ENCODE data around the gene LYL1. TPM values are rescaled to one million over a fixed set of nuclear protein-coding genes. Genes with fewer than 3 reads are reported as not detected.

The LYL1 gene
- total RNA-seq, 2 donors from 2014 or later = 3.6 to 4.5 TPM

GRCh38 chr19:13090511-13091231 is 12.0 kb downstream of the LYL1 start:
- no peak overlapping the region for H3K9ac ChIP-seq (ENCODE audit: low read depth in 2 of 2, low read length in 2 of 2)
- no peak for TF ChIP-seq CTCF (IDR thresholded peaks at IDR 0.05)
- H3K27ac ChIP-seq = no peak overlapping the region
- H3K9me3 ChIP-seq = no peaks in the 10 kb centered on the region
- no peaks in the 10 kb centered on the region for H3K36me3 ChIP-seq
- H3K4me3 ChIP-seq = no peak overlapping the region
- H3K4me1 ChIP-seq = peaks cover 10% of the 10 kb centered on the region
- no peak for DNase-seq
- intact Hi-C loops (cut with DNase I) = loop anchor here (10.0 kb wide), 1 partner anchor 56 kb away; no protein-coding TSS in a partner anchor
- H3K27me3 ChIP-seq = no peaks in the 10 kb centered on the region

- no peak overlapping the region for H3K27ac ChIP-seq
- peaks cover 10% of the 10 kb centered on the region for H3K4me1 ChIP-seq
- no peaks in the 10 kb centered on the region for H3K36me3 ChIP-seq
- no peak for DNase-seq
- intact Hi-C loops (cut with DNase I) = loop anchor here (10.0 kb wide), 1 partner anchor 55 kb away; no protein-coding TSS in a partner anchor
- no peaks in the 10 kb centered on the region for H3K27me3 ChIP-seq
- no peak for TF ChIP-seq CTCF (IDR thresholded peaks at IDR 0.05)
- H3K4me3 ChIP-seq = no peak overlapping the region
- no peak overlapping the region for H3K9ac ChIP-seq (ENCODE audit: low read depth in 2 of 2, low read length in 2 of 2)
- no peaks in the 10 kb centered on the region for H3K9me3 ChIP-seq
Measured at GRCh38 chr19:13089857-13090507, 12.7 kb downstream of the LYL1 start.

GRCh38 chr19:13089139-13089856 is 13.4 kb downstream of the LYL1 start:
- Histone ChIP-seq H3K4me3 (no peak overlapping the region), H3K27ac (no peak overlapping the region), H3K4me1 (peaks cover 5% of the 10 kb centered on the region), H3K9ac (ENCODE audit: low read depth in 2 of 2, low read length in 2 of 2) (peak overlapping the region in 1 of 2 donors; percentile 2), H3K36me3 (no peaks in the 10 kb centered on the region), H3K27me3 (no peaks in the 10 kb centered on the region), H3K9me3 (no peaks in the 10 kb centered on the region)
- TF ChIP-seq CTCF (IDR thresholded peaks at IDR 0.05) = no peak
- no peak for DNase-seq
- intact Hi-C loops (cut with DNase I) = no loop called here

- Histone ChIP-seq H3K9ac (ENCODE audit: low read depth in 2 of 2, low read length in 2 of 2) (no peak overlapping the region), H3K36me3 (no peaks in the 10 kb centered on the region), H3K4me1 (no peaks in the 10 kb centered on the region), H3K4me3 (no peak overlapping the region), H3K9me3 (no peaks in the 10 kb centered on the region), H3K27me3 (no peaks in the 10 kb centered on the region), H3K27ac (no peak overlapping the region)
- intact Hi-C loops (cut with DNase I) = no loop called here
- no peak for TF ChIP-seq CTCF (IDR thresholded peaks at IDR 0.05)
- DNase-seq = no peak
Measured at GRCh38 chr19:13087795-13088537, 14.7 kb downstream of the LYL1 start.

GRCh38 chr19:13087295-13087694 is 15.4 kb downstream of the LYL1 start:
- no peak for DNase-seq
- intact Hi-C loops (cut with DNase I) = no loop called here
- Histone ChIP-seq H3K4me3 (no peak overlapping the region), H3K36me3 (no peaks in the 10 kb centered on the region), H3K27me3 (no peaks in the 10 kb centered on the region), H3K27ac (no peak overlapping the region), H3K9me3 (no peaks in the 10 kb centered on the region), H3K4me1 (no peaks in the 10 kb centered on the region), H3K9ac (ENCODE audit: low read depth in 2 of 2, low read length in 2 of 2) (no peak overlapping the region)
- no peak for TF ChIP-seq CTCF (IDR thresholded peaks at IDR 0.05)
